Neural cell (in vitro differentiated cells): ENCODE measurements around the gene SMIM10L1. TPM values are rescaled to one million over a fixed set of nuclear protein-coding genes. Genes with fewer than 3 reads are reported as not detected.

Experiments used
- H2AFZ ChIP-seq: fragments of 200-600, 300-800 bp; sonication (generic), shearing (Covaris generic); 2 replicates; pipeline ENCODE4 v1.6.0; 2014; ENCODE audit warnings: low read depth, mild to moderate bottlenecking, antibody characterized with exemption, low read length, moderate library complexity
- H3F3A ChIP-seq: fragments of 200-600 bp; shearing (Covaris generic); 2 replicates; pipeline ENCODE4 v1.6.1; 2016; ENCODE audit warnings: mild to moderate bottlenecking, moderate library complexity, mixed read lengths, antibody characterized with exemption, low read length; ENCODE audit not compliant: insufficient read depth, poor library complexity, severe bottlenecking
- H3K27ac ChIP-seq: fragments of 200-600, 300-800 bp; sonication (generic), shearing (Covaris generic); 2 replicates; pipeline ENCODE4 v1.5.1; 2014; ENCODE audit warnings: mild to moderate bottlenecking, low read length, moderate library complexity
- H3K27me3 ChIP-seq: fragments of 300-800, 200-600 bp; sonication (generic), shearing (Covaris generic); 2 replicates; pipeline ENCODE4 v1.6.0; 2014; ENCODE audit warnings: mild to moderate bottlenecking, low read depth, low read length, moderate library complexity; ENCODE audit not compliant: insufficient read depth
- H3K36me3 ChIP-seq: fragments of 300-800, 200-600 bp; sonication (generic), shearing (Covaris generic); 2 replicates; pipeline ENCODE4 v1.5.1; 2014; ENCODE audit warnings: mild to moderate bottlenecking, antibody characterized with exemption, low read length, moderate library complexity; ENCODE audit not compliant: insufficient read depth
- H3K4me2 ChIP-seq: fragments of 300-800, 200-600 bp; sonication (generic), shearing (Covaris generic); 2 replicates; pipeline ENCODE4 v1.6.0; 2014; ENCODE audit warnings: mild to moderate bottlenecking, low read length
- H3K4me3 ChIP-seq: fragments of 300-800, 200-600 bp; sonication (generic), shearing (Covaris generic); 2 replicates; pipeline ENCODE4 v1.5.1; 2014; ENCODE audit warnings: mild to moderate bottlenecking, low read length, moderate library complexity
- H3K79me2 ChIP-seq: fragments of 200-600 bp; shearing (Covaris generic); replicated peaks from 2 replicates; pipeline ENCODE4 v1.6.0; 2014; ENCODE audit warnings: mild to moderate bottlenecking, low read length, moderate library complexity; ENCODE audit not compliant: insufficient read depth
- H3K9ac ChIP-seq: fragments of 300-800, 200-600 bp; sonication (generic), shearing (Covaris generic); 2 replicates; pipeline ENCODE4 v1.6.1; 2016; ENCODE audit warnings: mild to moderate bottlenecking, low read length, mixed read lengths
- H3K9me2 ChIP-seq: fragments of 200-600 bp; shearing (Covaris generic); 2 replicates; pipeline ENCODE4 v1.6.1; 2016; ENCODE audit warnings: mild to moderate bottlenecking, low read length, mixed read lengths; ENCODE audit not compliant: insufficient read depth
- H3K9me3 ChIP-seq: fragments of 200-600, 300-800 bp; sonication (generic), shearing (Covaris generic); 2 replicates; pipeline ENCODE4 v1.6.1; 2016; ENCODE audit warnings: mild to moderate bottlenecking, mixed run types, low read length, moderate library complexity, mixed read lengths
- H4K20me1 ChIP-seq: fragments of 200-600 bp; shearing (Covaris generic); 2 replicates; pipeline ENCODE4 v1.6.1; 2016; ENCODE audit warnings: mild to moderate bottlenecking, mixed run types; ENCODE audit not compliant: insufficient read depth
- CTCF ChIP-seq: fragments of 450-650 bp; IDR thresholded peaks from 2 replicates; pipeline ENCODE4 v1.5.1; 2014; ENCODE audit warnings: antibody characterized with exemption, mild to moderate bottlenecking, moderate library complexity; ENCODE audit not compliant: poor library complexity, severe bottlenecking
- EZH2 ChIP-seq: fragments of 200-600, 300-800 bp; shearing (Covaris generic), sonication (generic); IDR thresholded peaks from 2 replicates; pipeline ENCODE4 v1.6.1; 2014; ENCODE audit warnings: antibody characterized with exemption, low read length, borderline replicate concordance, mild to moderate bottlenecking; ENCODE audit not compliant: insufficient read depth, poor library complexity, severe bottlenecking
- MXI1 ChIP-seq: fragments of 450-650 bp; conservative IDR thresholded peaks from 2 replicates; pipeline ENCODE4 v1.6.1; 2014; ENCODE audit warnings: antibody characterized with exemption, mild to moderate bottlenecking; ENCODE audit not compliant: poor library complexity, severe bottlenecking
- POLR2AphosphoS5 ChIP-seq: IDR thresholded peaks from 2 replicates; pipeline ENCODE4 v1.6.1; 2012
- RAD21 ChIP-seq: fragments of 450-650 bp; conservative IDR thresholded peaks from 2 replicates; pipeline ENCODE4 v1.6.1; 2014; ENCODE audit warnings: antibody characterized with exemption, mild to moderate bottlenecking, moderate library complexity
- REST ChIP-seq: IDR thresholded peaks from 2 replicates; pipeline ENCODE4 v1.6.1; 2012; ENCODE audit warnings: borderline replicate concordance
- SMC3 ChIP-seq: fragments of 450-650 bp; conservative IDR thresholded peaks from 2 replicates; pipeline ENCODE4 v1.6.1; 2014; ENCODE audit warnings: antibody characterized with exemption, mild to moderate bottlenecking, moderate library complexity; ENCODE audit not compliant: poor library complexity
- TAF1 ChIP-seq: IDR thresholded peaks from 2 replicates; pipeline ENCODE4 v1.6.1; 2012; ENCODE audit warnings: low read depth
- polyA plus RNA-seq: library from polyadenylated mRNA; depleted of rRNA; stranded (reverse); fragments of >200 nt; gene quantifications from 2 replicates; pipeline ENCODE4 v1.2.3, GENCODE V29; 2014

The SMIM10L1 gene
- polyA plus RNA-seq, 1 donor from 2014 or later = 22.0 TPM

- Histone ChIP-seq H3K79me2 (no peaks in the 10 kb centered on the region), H4K20me1 (no peaks in the 10 kb centered on the region), H3K27ac (no peak overlapping the region), H3F3A (no peaks in the 10 kb centered on the region), H3K9me2 (no peaks in the 10 kb centered on the region), H3K36me3 (no peaks in the 10 kb centered on the region), H3K4me3 (no peak overlapping the region), H3K9me3 (peaks cover 4% of the 10 kb centered on the region), H2AFZ (no peak overlapping the region), H3K9ac (no peak overlapping the region), H3K4me2 (no peak overlapping the region), H3K27me3 (no peaks in the 10 kb centered on the region)
- no peak for TF ChIP-seq SMC3
- TF ChIP-seq TAF1 = no peak
- TF ChIP-seq POLR2AphosphoS5 = no peak
- no peak for TF ChIP-seq RAD21
- no peak for TF ChIP-seq MXI1
- TF ChIP-seq CTCF = no peak
- no peak for TF ChIP-seq REST
- no peak for TF ChIP-seq EZH2
These were observed 31.8 kb downstream of the SMIM10L1 start for GRCh38 chr12:11202811-11203210.

- H3K27me3 ChIP-seq = no peaks in the 10 kb centered on the region
- H3K9me2 ChIP-seq = no peaks in the 10 kb centered on the region
- no peaks in the 10 kb centered on the region for H3F3A ChIP-seq
- H4K20me1 ChIP-seq = no peaks in the 10 kb centered on the region
- H3K27ac ChIP-seq = no peak overlapping the region
- H3K9ac ChIP-seq = no peak overlapping the region
- no peaks in the 10 kb centered on the region for H3K36me3 ChIP-seq
- no peak overlapping the region for H2AFZ ChIP-seq
- no peaks in the 10 kb centered on the region for H3K79me2 ChIP-seq
- no peak overlapping the region for H3K4me2 ChIP-seq
- no peak overlapping the region for H3K4me3 ChIP-seq
- no peak for TF ChIP-seq MXI1
- TF ChIP-seq EZH2 = no peak
- TF ChIP-seq SMC3 = no peak
- TF ChIP-seq REST = no peak
- no peak for TF ChIP-seq POLR2AphosphoS5
- peaks cover 4% of the 10 kb centered on the region for H3K9me3 ChIP-seq
These were observed 33.2 kb downstream of the SMIM10L1 start for GRCh38 chr12:11204173-11204572.
